Measurements from ENCODE around the gene GNB1. TPM values are rescaled to one million over a fixed set of nuclear protein-coding genes. Genes with fewer than 3 reads are reported as not detected.
A peak's percentile ranks its signal among the peaks of the same experiment; 100 is the strongest.
"Not testable (repeated sequence)": the region's sequence is repeated elsewhere in the genome, so short reads cannot be mapped to it uniquely, and the experiment has no call there.

GNB1 gene
- polyA plus RNA-seq, 1 experiment: 400 TPM

GRCh38 chr1:1891349-1892078 lies 627 bp upstream of the GNB1 start:
- ChIA-PET CTCF (interaction anchor here (1.4 kb wide), 1 partner anchor 14 kb away, joined by 10 read pairs; no protein-coding TSS in a partner anchor), POLR2A (interaction anchor here (0.5 to 1.3 kb wide), 6 partner anchors 8 to 166 kb away, joined by 3 to 11 read pairs (median 4); no protein-coding TSS in a partner anchor)
- no peak for TF ChIP-seq CTCF (IDR thresholded peaks at IDR 0.05; ENCODE audit: low read depth, low read length)
- Histone ChIP-seq H3K27ac (ENCODE audit: low read depth, low read length) (peak overlapping the region; percentile 11), H3K9me3 (ENCODE audit: control insufficient read depth, insufficient read depth, low read length) (no peaks in the 10 kb centered on the region), H3K4me3 (ENCODE audit: low read depth, low read length) (peak overlapping the region; percentile 76), H3K27me3 (ENCODE audit: control insufficient read depth, insufficient read depth, low read length) (no peaks in the 10 kb centered on the region)
- DNase-seq (ENCODE audit: low read depth, low spot score): no peak

- ChIA-PET CTCF (no interaction called here), POLR2A (no interaction called here)
- Histone ChIP-seq H3K9me3 (ENCODE audit: control insufficient read depth, insufficient read depth, low read length) (no peaks in the 10 kb centered on the region), H3K4me3 (ENCODE audit: low read depth, low read length) (peak overlapping the region; percentile 78), H3K27ac (ENCODE audit: low read depth, low read length) (peak overlapping the region; percentile 68), H3K27me3 (ENCODE audit: control insufficient read depth, insufficient read depth, low read length) (no peaks in the 10 kb centered on the region)
- TF ChIP-seq CTCF (IDR thresholded peaks at IDR 0.05; ENCODE audit: low read depth, low read length): no peak
- DNase-seq (ENCODE audit: low read depth, low spot score): no peak
Measured at GRCh38 chr1:1889847-1890505, 911 bp downstream of the GNB1 start.

GRCh38 chr1:1889090-1889750 lies 1.7 kb downstream of the GNB1 start:
- ChIA-PET POLR2A (no interaction called here), CTCF (interaction anchor here (0.9 kb wide), 1 partner anchor 22 kb away, joined by 3 read pairs; no protein-coding TSS in a partner anchor)
- Histone ChIP-seq H3K4me3 (ENCODE audit: low read depth, low read length) (peak overlapping the region; percentile 78), H3K9me3 (ENCODE audit: control insufficient read depth, insufficient read depth, low read length) (no peaks in the 10 kb centered on the region), H3K27me3 (ENCODE audit: control insufficient read depth, insufficient read depth, low read length) (no peaks in the 10 kb centered on the region), H3K27ac (ENCODE audit: low read depth, low read length) (no peak overlapping the region)
- TF ChIP-seq CTCF (IDR thresholded peaks at IDR 0.05; ENCODE audit: low read depth, low read length): no peak
- no peak for DNase-seq (ENCODE audit: low read depth, low spot score)

GRCh38 chr1:1883890-1884289 lies 7.0 kb downstream of the GNB1 start:
- not testable (repeated sequence) for H3K27me3 ChIP-seq (ENCODE audit: control insufficient read depth, insufficient read depth, low read length); H3K9me3 ChIP-seq (ENCODE audit: control insufficient read depth, insufficient read depth, low read length); DNase-seq (ENCODE audit: low read depth, low spot score); H3K27ac ChIP-seq (ENCODE audit: low read depth, low read length); H3K4me3 ChIP-seq (ENCODE audit: low read depth, low read length)
- CTCF ChIA-PET: interaction anchor here (0.6 to 0.9 kb wide), 3 partner anchors 9 to 258 kb away, joined by 4 to 5 read pairs (median 5); no protein-coding TSS in a partner anchor
- POLR2A ChIA-PET: interaction anchor here (1.2 kb wide), 1 partner anchor 8 kb away, joined by 11 read pairs; no protein-coding TSS in a partner anchor

- Histone ChIP-seq H3K27ac (ENCODE audit: low read depth, low read length) (peak overlapping the region; percentile 73), H3K4me3 (ENCODE audit: low read depth, low read length) (no peak overlapping the region), H3K9me3 (ENCODE audit: control insufficient read depth, insufficient read depth, low read length) (no peaks in the 10 kb centered on the region), H3K27me3 (ENCODE audit: control insufficient read depth, insufficient read depth, low read length) (no peaks in the 10 kb centered on the region)
- no peak for TF ChIP-seq CTCF (IDR thresholded peaks at IDR 0.05; ENCODE audit: low read depth, low read length)
- POLR2A ChIA-PET: interaction anchor here (0.7 to 1.2 kb wide), 3 partner anchors 9 to 35 kb away, joined by 3 to 11 read pairs (median 5); no protein-coding TSS in a partner anchor
- DNase-seq (ENCODE audit: low read depth, low spot score): no peak
- CTCF ChIA-PET: interaction anchor here (0.7 to 0.9 kb wide), 2 partner anchors 23 to 484 kb away, joined by 4 to 5 read pairs; partner anchors contain the start of gene CCNL2
Measured at GRCh38 chr1:1883092-1883873, 7.6 kb downstream of the GNB1 start.

Data from AG04450 (cell line).